D721Med (cell line): ENCODE data around the gene PSMD13.

Experiments
- DNase-seq: peaks from one replicate; pipeline ENCODE4 v3.0.0; 2011; ENCODE audit warnings: low spot score; ENCODE audit not compliant: insufficient read length
- FAIRE-seq: peaks from 2 replicates; lab custom pipeline; 2011; peaks lifted over from hg19 to GRCh38; lab: Jason Lieb, UNC
- TF ChIP-seq, protein P1 (sequence below): IDR thresholded peaks from 2 replicates; pipeline ENCODE4 v1.5.1; 2012; ENCODE audit warnings: mild to moderate bottlenecking, control low read depth; ENCODE audit not compliant: insufficient read depth; ENCODE audit errors: missing control alignments

PSMD13 gene

DNA sequence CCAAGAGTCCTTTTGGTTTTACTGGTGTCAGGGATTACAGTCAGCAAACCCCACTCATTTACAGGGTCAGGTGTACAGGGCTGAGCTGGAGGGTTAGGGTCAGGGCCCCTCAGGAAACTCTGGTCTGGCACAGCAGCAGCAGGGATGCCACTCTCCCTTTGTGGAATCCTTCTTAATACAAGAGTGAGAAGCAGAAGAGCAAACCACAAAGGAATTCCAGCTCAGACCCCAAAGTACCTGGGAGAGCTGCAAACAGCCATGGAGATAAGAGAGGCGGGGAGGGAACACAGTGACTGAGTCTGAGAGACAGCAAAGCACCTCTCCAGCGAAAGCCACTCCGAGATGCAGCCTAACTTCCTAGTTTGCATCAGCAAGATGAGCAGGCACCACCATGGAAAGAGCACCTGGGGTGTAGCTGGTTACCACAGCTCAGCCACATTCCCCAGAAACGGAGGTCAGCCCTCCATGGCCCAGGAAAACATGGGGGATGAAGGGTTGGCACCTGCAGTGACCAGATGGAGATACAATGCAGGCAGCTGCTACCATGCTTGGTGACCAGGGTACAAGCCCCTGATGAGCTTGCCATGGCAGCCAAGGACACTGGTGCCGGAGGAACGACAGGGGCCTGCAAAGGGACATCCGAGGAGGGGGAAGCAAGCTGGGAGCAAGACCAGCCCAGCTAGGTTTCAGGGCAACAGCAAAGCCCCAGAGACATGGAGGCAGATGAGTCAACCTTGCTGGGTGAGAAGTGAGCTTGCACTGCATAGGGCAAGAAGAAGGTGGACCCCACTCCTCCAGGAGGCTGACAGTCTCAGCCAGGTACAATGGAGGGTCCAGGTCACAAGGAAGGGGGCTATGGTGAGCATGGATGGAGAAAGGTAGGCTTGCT is 33.5 kb upstream of the PSMD13 start:
- DNase-seq, result no peak
- TF ChIP-seq, protein P1, sequence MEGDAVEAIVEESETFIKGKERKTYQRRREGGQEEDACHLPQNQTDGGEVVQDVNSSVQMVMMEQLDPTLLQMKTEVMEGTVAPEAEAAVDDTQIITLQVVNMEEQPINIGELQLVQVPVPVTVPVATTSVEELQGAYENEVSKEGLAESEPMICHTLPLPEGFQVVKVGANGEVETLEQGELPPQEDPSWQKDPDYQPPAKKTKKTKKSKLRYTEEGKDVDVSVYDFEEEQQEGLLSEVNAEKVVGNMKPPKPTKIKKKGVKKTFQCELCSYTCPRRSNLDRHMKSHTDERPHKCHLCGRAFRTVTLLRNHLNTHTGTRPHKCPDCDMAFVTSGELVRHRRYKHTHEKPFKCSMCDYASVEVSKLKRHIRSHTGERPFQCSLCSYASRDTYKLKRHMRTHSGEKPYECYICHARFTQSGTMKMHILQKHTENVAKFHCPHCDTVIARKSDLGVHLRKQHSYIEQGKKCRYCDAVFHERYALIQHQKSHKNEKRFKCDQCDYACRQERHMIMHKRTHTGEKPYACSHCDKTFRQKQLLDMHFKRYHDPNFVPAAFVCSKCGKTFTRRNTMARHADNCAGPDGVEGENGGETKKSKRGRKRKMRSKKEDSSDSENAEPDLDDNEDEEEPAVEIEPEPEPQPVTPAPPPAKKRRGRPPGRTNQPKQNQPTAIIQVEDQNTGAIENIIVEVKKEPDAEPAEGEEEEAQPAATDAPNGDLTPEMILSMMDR, result no peak
- no peak for FAIRE-seq

DNA sequence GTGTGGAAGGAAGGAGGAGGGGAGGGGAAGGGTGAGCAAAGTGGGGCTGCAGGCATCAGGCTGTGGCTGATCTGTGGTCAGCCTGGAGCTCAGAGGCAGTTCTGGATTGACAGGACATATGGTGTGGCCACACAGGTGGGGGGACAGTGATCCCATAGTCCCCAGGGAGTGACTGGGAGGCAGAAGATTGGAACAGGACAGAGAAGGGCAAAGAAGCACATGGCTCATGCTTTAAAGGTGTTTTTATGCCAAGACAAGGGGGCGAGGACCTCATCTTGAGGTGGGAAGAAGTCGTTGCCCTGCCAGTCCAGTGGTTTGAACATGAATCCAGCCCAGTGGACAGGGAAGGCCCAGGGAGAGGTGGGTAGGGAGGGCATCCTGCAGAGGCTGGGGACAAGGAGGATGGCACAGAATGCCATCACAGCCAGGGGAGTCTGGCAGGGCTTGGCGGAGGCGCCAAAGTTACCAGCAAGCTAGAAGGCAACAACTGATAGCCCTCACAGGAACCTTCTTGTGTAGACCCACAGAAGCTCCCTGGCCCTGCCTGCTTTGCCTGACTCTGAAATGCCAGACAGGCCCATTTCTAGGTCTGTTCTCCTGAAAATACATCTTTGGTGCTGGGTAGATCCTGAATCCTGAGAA is 32.7 kb upstream of the PSMD13 start:
- FAIRE-seq, result no peak
- TF ChIP-seq, protein P1, result no peak
- no peak for DNase-seq

DNA sequence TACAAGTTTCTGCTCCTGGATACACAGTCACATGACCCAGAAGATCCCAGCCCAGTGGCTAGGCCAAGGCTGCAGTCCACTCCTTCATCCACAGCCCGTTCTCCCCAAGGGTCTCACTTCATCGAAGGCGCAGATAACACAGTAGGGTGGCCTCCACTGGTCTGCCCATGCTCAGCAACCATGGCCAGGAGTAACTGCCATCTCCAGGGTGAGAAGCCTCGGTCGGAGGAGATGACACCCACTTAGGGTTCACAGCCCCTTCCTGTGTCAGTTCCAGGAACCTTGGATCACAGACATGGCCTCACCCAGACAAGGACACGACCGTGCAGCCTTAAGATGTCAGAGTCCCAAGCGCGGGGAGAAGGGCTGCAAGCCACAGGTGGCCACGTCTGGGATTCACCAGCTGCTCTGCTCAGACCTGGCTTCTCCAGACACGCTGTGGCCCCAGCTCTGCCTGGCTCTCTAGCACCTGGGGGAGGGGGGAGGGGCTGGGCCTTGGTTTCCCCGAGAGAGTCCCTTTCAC is 32.1 kb upstream of the PSMD13 start:
- TF ChIP-seq, protein P1, result no peak
- no peak for DNase-seq
- no peak for FAIRE-seq

DNA sequence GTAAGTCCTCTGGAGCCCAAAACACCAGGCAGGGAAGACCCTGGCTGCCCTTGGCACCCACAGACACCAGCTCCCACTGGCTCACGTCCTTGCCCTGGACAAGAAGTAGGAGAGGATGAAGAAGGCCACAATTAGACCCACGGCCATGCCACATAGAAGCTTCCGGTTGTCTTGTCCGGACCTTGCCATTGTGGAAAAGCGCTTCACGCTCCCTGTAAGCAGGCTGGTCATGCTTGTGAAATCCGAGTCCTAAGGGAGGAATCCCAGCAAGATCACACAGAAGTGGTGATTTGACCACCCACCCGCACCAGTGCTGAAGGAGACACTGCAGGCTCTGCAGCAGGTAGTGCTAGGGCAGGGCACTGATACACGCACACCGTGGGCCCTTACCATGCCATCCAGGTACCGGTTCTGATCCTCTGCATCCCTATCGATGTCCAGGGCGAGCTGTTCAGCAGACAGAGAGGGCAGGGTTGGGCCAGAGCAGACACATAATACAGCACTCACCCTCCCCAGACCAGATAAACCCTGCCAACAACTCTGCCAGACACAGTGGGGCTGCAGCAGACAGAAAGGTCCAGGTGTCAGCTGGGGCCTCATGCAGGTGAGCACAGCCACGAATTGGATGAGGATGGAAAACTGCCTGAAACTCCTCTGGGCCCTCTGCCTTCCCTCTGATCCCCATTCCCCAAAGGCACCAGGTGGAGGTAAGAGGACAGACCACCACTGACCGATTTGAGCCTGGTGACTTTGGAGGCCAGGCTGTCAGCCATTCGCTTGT is 31.4 kb upstream of the PSMD13 start:
- TF ChIP-seq, protein P1, result no peak
- FAIRE-seq (no peak), DNase-seq (no peak)

DNA sequence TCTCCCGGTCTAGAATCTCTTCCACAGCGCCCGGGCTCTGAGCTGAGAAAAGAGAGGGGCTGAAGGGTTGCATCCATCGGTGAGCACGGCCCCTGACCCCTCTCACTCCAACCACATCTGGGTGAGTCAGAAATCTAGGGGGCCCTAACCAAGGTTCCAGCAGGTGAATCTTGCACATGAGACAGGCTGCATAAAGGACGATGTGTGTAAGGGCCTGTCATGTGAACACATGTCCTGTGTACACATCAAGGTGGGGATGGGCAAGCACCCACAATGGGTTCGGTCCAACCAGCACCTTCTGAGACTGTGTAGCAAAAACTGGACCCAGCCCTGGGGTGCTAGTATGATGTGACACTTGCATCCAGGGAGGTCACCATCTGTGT is 30.8 kb upstream of the PSMD13 start:
- FAIRE-seq, result no peak
- TF ChIP-seq, protein P1, result no peak

DNA sequence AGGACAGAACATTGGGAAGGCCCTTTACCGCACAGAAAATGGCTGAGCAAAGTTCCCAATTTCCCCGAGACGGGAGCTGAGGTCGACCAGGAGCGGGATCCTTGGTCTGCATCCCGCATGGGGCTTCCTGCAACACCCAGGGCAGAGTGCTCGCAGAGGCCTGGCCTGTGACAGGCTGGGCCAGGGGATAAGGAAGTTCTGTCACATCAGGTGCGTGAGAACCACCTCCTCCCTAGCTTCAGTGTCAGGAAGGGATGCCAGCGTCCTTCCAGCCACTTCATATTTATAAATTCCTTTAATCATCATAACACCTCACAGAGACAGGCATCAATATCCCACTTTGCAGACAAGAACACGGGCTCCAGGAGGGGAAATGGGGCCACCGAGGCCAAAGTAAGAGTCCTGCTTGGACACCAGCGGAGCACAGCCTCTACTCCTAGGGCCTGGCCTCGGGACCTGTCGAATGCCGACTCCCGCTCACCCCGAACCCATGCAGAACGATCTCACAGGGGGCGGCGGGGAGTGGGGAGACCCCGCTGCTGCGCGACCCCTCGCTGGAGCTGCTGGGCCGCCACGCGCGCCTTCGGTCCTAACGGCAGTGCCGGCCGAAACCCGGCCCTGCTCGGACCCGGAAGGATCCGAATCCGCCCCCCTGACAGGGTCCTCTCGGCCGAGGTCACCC is 30.1 kb upstream of the PSMD13 start:
- FAIRE-seq, result no peak
- TF ChIP-seq, protein P1, result no peak
- DNase-seq, result no peak

More for the DNA sequence above, 30.8 kb upstream of the PSMD13 start:
- DNase-seq, result no peak
